Esophagus muscularis mucosa (tissue), 3 donors: Measurements from ENCODE around the gene NKX3-2.

Experiments
- CTCF ChIP-seq, 3 experiments: fragments of 200-600 bp in 2 of 3; fragments of 450-650 bp in 1 of 3; sonication (generic) in 2 of 3; IDR thresholded peaks; one replicate each; pipeline ENCODE4 v1.5.1; 2017 to 2019; ENCODE audit warnings: antibody characterized with exemption in 3 of 3, mild to moderate bottlenecking in 2 of 3, moderate library complexity in 1 of 3
- POLR2AphosphoS5 ChIP-seq, 2 donors: sonication (generic); formaldehyde crosslinking; IDR thresholded peaks; one replicate each; pipeline ENCODE4 v1.6.1; 2017; ENCODE audit warnings: antibody characterized with exemption in 2 of 2

GRCh38 chr4:13541176-13541604 lies 3.1 kb downstream of the NKX3-2 start:
- TF ChIP-seq POLR2AphosphoS5 (IDR thresholded peaks at IDR 0.05) (no peak), CTCF (IDR thresholded peaks at IDR 0.05) (no peak)
